ENCODE measurements around the gene IL25.
"Not testable (repeated sequence)": the region's sequence is repeated elsewhere in the genome, so short reads cannot be mapped to it uniquely, and the experiment has no call there.

Gene IL25

GRCh38 chr14:23409475-23409874 is 36.9 kb downstream of the IL25 start:
- DNase-seq (ENCODE audit: low spot score): no peak

GRCh38 chr14:23409966-23410635 is 37.5 kb downstream of the IL25 start:
- no peak for DNase-seq (ENCODE audit: low spot score)

- no peak for DNase-seq (ENCODE audit: low spot score)
Observed at GRCh38 chr14:23411563-23412525, 39.2 kb downstream of the IL25 start.

- no peak for DNase-seq (ENCODE audit: low spot score)
Observed at GRCh38 chr14:23413681-23414080, 41.1 kb downstream of the IL25 start.

GRCh38 chr14:23414254-23414653 is 41.6 kb downstream of the IL25 start:
- no peak for DNase-seq (ENCODE audit: low spot score)

DNA sequence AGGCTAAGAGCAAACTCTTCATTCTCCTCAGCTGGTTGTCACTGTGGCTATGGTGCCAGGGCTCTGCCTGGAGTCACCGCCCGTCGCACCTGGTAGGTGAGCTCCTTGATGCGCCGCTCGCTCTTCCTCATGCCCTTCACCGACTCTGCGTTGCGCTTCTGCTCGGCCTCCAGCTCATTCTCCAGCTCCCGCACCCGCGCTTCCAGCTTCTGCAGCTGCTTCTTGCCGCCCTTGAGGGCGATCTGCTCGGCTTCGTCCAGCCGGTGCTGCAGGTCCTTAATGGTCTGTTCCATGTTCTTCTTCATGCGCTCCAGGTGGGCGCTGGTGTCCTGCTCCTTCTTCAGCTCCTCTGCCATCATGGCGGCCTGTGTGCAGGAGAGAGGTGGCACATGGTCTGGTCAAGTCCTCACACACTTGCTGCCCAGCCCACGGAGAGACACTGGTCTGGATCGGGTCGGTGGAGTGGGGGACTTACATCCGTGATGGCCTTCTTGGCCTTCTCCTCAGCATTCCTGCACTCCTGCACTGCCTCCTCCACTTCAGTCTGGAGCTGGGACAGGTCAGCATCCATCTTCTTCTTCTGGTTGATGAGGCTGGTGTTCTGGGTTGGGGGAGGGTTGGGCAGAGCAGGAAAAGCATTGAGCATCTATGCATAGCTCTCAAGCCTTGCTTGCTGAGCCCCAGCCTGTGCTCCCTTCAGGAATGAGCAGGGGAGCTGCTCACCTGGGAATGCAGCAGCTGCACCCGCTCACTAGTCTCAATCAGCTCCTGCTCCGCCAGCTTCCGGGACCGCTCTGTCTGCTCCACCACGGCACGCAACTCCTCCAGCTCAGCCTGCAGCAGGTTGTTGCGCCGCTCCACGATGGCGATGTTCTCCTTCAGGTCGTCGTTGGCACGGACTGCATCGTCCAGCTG is 42.6 kb downstream of the IL25 start:
- no peak for DNase-seq (ENCODE audit: low spot score)

- no peak for DNase-seq (ENCODE audit: low spot score)
Observed at GRCh38 chr14:23415821-23416778, 43.5 kb downstream of the IL25 start.

DNA sequence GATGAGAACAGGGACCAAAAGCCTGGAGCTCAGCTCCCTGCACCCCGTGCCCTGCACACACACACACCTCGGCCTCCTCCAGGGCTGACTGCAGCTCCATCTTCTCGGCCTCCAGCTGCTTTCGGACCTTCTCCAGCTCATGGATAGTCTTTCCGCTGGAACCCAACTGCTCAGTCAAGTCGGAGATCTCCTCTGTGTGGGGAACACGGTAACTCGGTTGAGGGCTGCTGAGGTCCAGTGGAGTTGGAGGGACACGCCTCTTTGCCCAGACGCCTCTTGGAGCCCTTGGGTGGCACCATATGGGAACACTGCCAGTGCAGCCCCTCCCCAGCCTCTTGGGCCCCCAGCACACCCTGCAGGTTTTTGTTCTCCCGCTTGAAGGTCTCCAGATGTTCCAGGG is 44.2 kb downstream of the IL25 start:
- DNase-seq (ENCODE audit: low spot score): no peak

- not testable (repeated sequence) for DNase-seq (ENCODE audit: low spot score)
Observed at GRCh38 chr14:23417269-23417668, 44.7 kb downstream of the IL25 start.

DNA sequence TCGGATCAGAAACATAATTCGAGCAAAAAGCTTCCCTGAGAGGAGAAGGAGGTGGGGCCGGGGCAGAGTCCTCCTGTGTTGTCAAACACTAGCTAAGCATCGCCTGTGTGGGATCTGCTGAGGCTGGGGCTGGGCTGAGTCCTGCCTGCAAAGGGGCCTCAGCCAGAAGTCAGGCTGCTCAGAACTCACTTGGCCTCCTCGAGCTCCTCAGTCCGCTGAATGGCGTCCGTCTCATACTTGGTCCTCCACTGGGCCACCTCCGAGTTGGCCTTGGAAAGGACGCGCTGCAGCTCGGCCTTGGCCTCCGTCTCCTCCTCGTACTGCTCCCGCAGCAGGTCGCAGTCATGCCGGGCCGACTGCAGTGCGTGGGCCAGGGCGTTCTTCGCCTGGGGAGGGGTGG is 45.4 kb downstream of the IL25 start:
- no peak for DNase-seq (ENCODE audit: low spot score)

GRCh38 chr14:23419646-23420045 is 47.0 kb downstream of the IL25 start:
- not testable (repeated sequence) for DNase-seq (ENCODE audit: low spot score)

DNA sequence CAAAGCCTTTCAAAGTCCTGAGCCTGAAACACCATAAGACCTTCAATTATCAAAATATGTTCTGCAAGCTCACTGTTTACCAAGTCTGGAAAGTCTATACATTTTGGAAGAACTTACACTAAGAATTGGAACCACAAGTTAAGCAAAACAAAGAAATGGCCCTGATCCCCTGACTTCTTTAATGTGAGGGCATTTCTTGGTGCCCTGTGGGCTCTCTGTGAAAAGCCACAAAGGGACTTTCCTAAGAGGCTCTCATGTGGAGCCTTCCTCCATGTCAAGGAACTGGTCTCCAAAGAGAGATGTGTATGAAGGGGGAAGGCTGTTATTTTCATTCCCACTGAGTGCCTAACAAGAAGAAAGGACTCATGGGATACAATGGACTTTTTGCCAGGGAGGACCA is 49.0 kb downstream of the IL25 start:
- DNase-seq (ENCODE audit: low spot score): peak; percentile 6

DNA sequence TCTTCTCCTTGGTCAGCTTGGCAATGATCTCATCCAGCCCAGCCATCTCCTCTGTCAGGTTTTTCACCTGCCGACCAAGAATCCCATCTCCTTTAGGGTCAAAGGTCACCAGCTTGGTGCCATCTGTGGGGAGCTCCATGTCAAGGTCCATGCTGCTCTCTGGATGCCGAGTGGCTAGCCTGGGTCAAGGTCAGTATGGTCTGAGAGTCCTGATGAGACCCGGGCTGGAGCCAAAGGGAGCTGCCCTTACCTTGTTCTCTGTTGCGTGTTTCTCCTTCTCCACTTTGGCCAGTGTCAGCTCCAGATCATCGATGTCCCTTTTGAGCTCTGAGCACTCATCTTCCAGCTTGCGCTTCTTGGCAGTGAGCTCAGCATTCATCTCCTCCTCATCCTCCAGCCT is 51.0 kb downstream of the IL25 start:
- DNase-seq (ENCODE audit: low spot score): no peak

- DNase-seq (ENCODE audit: low spot score): no peak
Observed at GRCh38 chr14:23425169-23425568, 52.6 kb downstream of the IL25 start.

GRCh38 chr14:23425798-23426197 is 53.2 kb downstream of the IL25 start:
- DNase-seq (ENCODE audit: low spot score): not testable (repeated sequence)
